ENCODE data around the gene TOR1A.
"Not testable (repeated sequence)": the region's sequence is repeated elsewhere in the genome, so short reads cannot be mapped to it uniquely, and the experiment has no call there.

Gene TOR1A

DNA sequence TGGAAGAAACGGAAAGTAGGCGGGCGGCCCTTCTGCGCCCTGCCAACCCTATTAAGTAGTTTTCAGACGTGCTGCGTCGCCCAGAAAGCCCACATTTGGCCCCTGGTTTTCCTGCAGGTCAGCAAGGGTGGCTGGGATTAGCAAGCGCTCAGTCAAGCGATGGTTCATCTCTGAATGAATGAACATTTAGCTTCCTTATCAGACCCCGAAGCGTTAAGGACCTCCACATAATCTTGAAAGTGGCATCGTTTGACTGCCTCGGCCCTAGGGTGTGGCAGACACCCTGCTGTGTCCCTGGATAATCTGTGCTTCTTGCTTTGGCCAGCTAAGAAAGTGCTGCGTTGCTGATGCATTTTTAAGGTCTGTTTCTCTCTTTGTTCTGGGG, 20.3 kb downstream of the TOR1A start:
- in situ Hi-C loops (cut with MboI; ENCODE audit: low sequenced_read_pairs, unreplicated experiment), result no loop called here
- TF ChIP-seq, protein P1, sequence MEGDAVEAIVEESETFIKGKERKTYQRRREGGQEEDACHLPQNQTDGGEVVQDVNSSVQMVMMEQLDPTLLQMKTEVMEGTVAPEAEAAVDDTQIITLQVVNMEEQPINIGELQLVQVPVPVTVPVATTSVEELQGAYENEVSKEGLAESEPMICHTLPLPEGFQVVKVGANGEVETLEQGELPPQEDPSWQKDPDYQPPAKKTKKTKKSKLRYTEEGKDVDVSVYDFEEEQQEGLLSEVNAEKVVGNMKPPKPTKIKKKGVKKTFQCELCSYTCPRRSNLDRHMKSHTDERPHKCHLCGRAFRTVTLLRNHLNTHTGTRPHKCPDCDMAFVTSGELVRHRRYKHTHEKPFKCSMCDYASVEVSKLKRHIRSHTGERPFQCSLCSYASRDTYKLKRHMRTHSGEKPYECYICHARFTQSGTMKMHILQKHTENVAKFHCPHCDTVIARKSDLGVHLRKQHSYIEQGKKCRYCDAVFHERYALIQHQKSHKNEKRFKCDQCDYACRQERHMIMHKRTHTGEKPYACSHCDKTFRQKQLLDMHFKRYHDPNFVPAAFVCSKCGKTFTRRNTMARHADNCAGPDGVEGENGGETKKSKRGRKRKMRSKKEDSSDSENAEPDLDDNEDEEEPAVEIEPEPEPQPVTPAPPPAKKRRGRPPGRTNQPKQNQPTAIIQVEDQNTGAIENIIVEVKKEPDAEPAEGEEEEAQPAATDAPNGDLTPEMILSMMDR (IDR thresholded peaks at IDR 0.05; ENCODE audit: borderline replicate concordance, control extremely low read depth, extremely low read depth, insufficient read depth, missing control alignments), result no peak

DNA sequence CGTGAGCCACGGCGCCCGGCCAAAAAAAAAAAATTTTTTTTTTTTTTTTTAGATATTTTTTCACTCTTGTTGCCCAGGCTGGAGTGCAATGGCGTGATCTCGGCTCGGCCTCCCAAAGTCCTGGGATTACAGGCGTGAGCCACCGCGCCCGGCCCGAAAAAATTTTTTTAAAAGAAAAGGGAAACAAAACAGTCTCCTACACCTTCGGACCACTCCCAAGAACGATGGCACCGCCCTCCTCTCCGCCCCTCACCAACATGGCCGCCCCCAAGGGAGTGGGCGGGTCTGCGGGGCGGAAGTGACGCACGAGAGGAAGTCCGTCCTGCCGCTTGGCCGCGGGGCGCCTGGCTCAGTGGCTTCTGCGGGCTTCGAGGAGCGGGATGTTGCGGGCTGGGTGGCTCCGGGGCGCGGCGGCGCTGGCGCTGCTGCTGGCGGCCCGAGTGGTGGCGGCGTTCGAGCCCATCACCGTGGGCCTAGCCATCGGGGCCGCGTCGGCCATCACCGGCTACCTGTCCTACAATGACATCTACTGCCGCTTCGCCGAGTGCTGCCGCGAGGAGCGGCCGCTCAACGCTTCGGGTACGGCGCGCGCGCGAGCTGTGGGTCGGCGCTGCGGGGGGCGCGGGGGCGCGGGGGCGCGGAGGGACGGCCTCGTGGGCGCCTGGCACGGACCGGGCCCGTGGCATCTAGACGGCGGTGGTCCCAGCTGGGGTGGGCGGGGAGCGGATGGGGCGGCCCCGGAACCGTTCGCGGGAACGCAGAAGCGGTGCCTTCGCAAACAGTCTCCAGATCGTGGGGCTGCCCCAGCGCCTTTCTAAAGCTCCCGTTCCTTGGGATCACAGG, 20.9 kb downstream of the TOR1A start, which contains the start of gene TOR1B:
TOR1B (plus strand) TSS at position 352 of the 843 bp plus-strand sequence; CDS start at position 381, 29 bp downstream.
- in situ Hi-C loops (cut with MboI; ENCODE audit: low sequenced_read_pairs, unreplicated experiment), result no loop called here
- TF ChIP-seq, protein P1 (IDR thresholded peaks at IDR 0.05; ENCODE audit: borderline replicate concordance, control extremely low read depth, extremely low read depth, insufficient read depth, missing control alignments), result no peak
- peak; percentile 95 for DNase-seq (ENCODE audit: low spot score)

More for the DNA sequence above, 20.3 kb downstream of the TOR1A start:
- DNase-seq (ENCODE audit: low spot score), result no peak

DNA sequence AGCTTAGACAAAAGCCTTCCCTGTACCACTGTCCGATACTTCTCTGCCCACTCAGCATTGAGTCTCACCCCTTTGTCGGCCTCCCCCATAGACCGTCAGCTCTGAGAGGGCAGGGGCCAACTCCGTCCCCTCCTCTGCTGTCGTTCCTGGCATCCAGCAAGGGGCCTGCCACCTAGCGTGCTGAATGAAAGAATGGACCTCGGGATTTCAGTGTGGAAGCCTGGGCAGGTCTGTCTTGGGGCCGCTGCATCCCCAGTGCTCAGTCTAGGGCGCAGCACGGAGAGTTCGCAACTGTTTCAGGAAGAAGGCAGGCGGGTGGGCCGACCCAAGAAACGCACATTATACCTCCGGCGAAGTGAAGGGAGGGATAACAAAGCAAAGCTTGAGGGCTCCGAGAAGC, 22.4 kb downstream of the TOR1A start:
- in situ Hi-C loops (cut with MboI; ENCODE audit: low sequenced_read_pairs, unreplicated experiment), result no loop called here
- no peak for DNase-seq (ENCODE audit: low spot score)

DNA sequence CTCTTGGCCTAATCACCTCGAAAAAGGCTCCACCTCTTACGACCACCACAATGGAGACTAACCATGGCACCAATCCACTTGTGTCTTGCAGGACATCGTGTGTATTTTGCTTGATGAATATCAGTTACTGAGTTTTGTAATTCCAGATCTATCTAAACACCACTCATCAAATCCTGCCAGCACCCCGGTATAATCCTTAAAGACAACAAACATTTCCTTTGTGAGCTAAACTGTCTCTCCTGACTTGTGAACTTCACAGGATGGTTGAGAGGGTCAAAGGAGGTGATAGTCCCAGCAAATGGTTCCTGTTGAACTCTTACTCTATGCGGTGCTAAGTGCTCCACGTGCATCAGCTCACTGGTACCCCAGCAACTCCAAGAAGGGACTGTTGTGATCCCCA, 25.0 kb downstream of the TOR1A start:
- in situ Hi-C loops (cut with MboI; ENCODE audit: low sequenced_read_pairs, unreplicated experiment), result loop anchor here (25.0 kb wide), 1 partner anchor 662 kb away; no protein-coding TSS in a partner anchor
- TF ChIP-seq, protein P1 (IDR thresholded peaks at IDR 0.05; ENCODE audit: borderline replicate concordance, control extremely low read depth, extremely low read depth, insufficient read depth, missing control alignments), result no peak

More for the DNA sequence above, 22.4 kb downstream of the TOR1A start:
- TF ChIP-seq, protein P1 (IDR thresholded peaks at IDR 0.05; ENCODE audit: borderline replicate concordance, control extremely low read depth, extremely low read depth, insufficient read depth, missing control alignments), result no peak

DNA sequence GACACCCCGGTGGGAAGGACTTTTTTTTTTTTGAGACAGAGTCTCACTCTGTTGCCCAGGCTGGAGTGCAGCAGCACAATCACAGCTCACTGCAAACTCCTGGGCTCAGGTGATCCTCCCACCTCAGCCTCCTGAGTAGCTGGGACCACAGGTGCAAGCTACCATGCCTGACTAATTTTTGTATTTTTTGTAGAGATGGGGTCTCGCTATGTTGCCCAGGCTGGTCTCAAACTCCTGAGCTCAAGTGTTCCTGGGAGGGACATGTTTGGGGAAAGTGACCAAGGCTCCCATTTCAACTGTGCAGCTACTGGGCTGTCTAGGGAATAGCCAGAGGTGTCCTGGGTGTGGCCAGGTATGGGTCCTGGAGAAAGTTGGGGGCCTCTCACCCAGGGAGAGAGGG, 27.9 kb downstream of the TOR1A start:
- in situ Hi-C loops (cut with MboI; ENCODE audit: low sequenced_read_pairs, unreplicated experiment), result loop anchor here (25.0 kb wide), 1 partner anchor 659 kb away; no protein-coding TSS in a partner anchor
- not testable (repeated sequence) for DNase-seq (ENCODE audit: low spot score)

More for the DNA sequence above, 25.0 kb downstream of the TOR1A start:
- DNase-seq (ENCODE audit: low spot score), result no peak

DNA sequence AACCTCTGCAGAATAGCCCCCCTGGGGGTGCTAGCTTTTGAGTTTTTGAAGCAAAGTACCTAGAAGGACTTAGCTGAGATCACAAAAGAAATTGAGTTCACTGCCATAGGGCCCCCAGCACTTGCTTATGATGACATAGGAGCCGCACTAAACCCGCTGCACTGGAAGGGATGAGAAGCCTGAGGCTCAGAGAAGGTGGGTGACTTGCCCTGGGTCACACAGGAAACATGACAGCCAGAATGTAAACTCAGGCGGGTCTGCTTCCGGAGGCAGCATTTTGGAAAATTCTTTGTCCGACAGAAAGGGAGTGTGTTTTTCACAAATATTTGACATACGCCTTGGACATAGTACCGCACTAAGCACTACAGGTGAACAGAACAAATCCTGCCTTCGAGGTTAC, 29.4 kb downstream of the TOR1A start:
- DNase-seq (ENCODE audit: low spot score), result no peak
- TF ChIP-seq, protein P1 (IDR thresholded peaks at IDR 0.05; ENCODE audit: borderline replicate concordance, control extremely low read depth, extremely low read depth, insufficient read depth, missing control alignments), result no peak
- in situ Hi-C loops (cut with MboI; ENCODE audit: low sequenced_read_pairs, unreplicated experiment), result loop anchor here (25.0 kb wide), 1 partner anchor 657 kb away; no protein-coding TSS in a partner anchor

DNA sequence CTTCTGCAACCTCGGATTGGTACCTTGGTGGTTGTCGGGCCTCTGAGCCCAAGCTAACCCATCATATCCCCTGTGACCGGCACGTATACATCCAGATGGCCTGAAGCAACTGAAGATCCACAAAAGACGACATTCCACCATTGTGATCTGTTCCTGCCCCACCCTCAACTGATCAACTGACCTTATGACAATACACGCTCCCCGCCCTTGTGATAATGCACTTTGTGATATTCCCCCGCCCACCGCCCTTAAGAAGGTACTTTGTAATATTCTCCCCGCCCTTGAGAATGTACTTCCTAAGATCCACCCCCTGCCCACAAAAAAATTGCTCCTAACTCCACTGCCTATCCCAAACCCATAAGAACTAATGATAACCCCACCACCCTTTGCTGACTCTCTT, 37.5 kb downstream of the TOR1A start:
- TF ChIP-seq, protein P1 (IDR thresholded peaks at IDR 0.05; ENCODE audit: borderline replicate concordance, control extremely low read depth, extremely low read depth, insufficient read depth, missing control alignments), result no peak
- no peak for DNase-seq (ENCODE audit: low spot score)
- in situ Hi-C loops (cut with MboI; ENCODE audit: low sequenced_read_pairs, unreplicated experiment), result loop anchor here (10.0 to 25.0 kb wide), 2 partner anchors 142 to 649 kb away; partner anchors contain the start of gene ASB6
